Mononuclear cell (primary cell): ENCODE data around the gene PEX10. TPM values are rescaled to one million over a fixed set of nuclear protein-coding genes. Genes with fewer than 3 reads are reported as not detected.
"Not testable (repeated sequence)": the region's sequence is repeated elsewhere in the genome, so short reads cannot be mapped to it uniquely, and the experiment has no call there.

Experiments used
- H3K27me3 ChIP-seq: 2 replicates; pipeline ENCODE4 v1.6.0; 2011; ENCODE audit warnings: low read length, control low read depth; ENCODE audit not compliant: insufficient read depth
- H3K4me1 ChIP-seq: 2 replicates; pipeline ENCODE4 v1.5.1; 2011; ENCODE audit warnings: mild to moderate bottlenecking, low read length, control low read depth; ENCODE audit not compliant: insufficient read depth
- H3K4me3 ChIP-seq: 2 replicates; pipeline ENCODE4 v1.5.1; 2011; ENCODE audit warnings: mild to moderate bottlenecking, low read length, moderate library complexity
- H3K9me3 ChIP-seq: 2 replicates; pipeline ENCODE4 v1.5.1; 2011; ENCODE audit warnings: low read depth, mild to moderate bottlenecking, control low read depth, low read length
- total RNA-seq: library from RNA; depleted of rRNA; stranded (reverse); fragments of >200 nt; gene quantifications from one replicate; pipeline ENCODE4 v1.2.3, GENCODE V29; 2012

PEX10 gene
- 7.5 TPM for total RNA-seq

DNA sequence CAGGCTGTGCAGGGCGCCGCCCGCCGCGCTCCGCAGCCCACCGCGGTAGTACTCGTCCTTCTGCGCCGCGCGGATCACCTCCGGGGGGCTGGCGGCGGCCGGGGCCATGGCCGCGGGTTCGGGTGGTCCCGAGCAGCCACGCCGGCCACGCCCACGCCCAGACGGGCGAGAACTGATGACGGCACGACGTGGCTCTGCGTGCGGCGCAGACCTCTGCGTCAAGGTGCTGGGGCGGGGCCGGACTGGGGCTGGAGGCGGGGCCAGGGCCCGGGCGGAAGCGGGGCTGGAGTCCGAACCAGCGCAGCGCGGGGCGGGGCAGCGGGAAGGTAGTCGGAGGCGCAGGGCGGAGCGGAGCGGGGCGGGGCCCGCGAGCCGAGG is at the start of gene PEX10:
TSS of gene PEX10 (minus strand) at position 170 of the 378 bp plus-strand sequence. CDS start at position 108, 62 bp downstream.
- no peaks in the 10 kb centered on the region for H3K27me3 ChIP-seq
- H3K9me3 ChIP-seq: no peaks in the 10 kb centered on the region
- peaks cover 51% of the 10 kb centered on the region for H3K4me1 ChIP-seq
- peak within 1 kb of the TSS; percentile 76 for H3K4me3 ChIP-seq

DNA sequence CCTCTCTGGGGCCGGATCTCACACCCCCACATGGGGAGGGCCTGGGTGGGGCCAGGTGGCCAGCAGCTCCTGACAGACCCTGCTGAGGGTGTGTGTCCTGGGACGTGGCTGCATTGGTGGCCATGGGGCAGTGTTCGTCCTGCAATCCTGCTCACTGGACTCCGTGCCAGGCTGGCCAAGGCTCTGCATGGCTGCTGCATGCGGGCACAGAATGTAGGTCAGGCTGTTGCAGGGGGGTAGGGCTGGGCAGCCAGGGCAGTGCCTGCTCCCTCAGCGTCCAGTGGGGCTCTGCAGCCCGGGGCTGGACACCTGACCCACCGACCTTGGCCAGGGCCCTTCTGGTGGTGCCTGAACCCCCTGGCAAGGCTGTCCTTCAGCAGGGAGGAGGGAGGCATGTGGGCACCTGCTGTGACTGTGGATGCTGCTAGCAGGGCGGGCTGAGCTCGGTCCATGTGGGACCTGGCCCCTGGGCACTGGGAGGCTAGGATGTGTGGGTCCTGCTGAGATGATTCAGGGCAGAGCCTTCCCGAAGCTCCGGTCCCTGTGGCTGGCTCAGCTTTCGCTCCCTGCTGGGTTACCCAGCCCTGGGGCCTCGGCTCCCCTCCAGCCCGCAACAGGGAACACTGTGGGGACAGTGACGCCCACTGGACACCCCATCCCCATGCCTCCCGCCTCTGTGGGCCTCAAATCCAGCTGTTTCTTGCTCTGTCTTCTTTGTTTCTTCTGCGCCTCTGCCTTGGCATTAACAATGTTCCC is 48.8 kb upstream of the PEX10 start:
- Histone ChIP-seq H3K27me3 (no peaks in the 10 kb centered on the region), H3K4me1 (no peaks in the 10 kb centered on the region), H3K4me3 (no peak overlapping the region), H3K9me3 (no peaks in the 10 kb centered on the region)

DNA sequence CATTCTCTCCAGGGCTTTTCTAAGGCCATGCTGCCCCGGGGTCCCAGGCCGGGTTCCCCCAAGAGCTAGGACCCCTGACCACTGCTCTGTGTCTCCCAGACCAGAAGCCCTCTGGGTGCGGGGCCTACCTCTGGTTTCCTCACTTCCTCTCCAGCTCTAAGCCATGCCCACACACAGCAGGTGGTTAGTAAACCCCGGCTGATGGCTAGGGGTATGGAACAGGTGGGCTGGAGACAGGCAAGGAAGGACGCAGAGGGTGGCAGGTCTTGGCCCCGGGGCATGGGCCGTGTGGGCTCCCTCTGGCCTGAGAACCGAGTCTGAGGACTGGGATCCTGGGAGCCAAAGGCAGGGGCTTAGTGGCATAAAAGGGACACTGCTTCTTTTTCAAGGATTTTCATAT is 47.8 kb upstream of the PEX10 start:
- no peaks in the 10 kb centered on the region for H3K9me3 ChIP-seq
- no peaks in the 10 kb centered on the region for H3K27me3 ChIP-seq
- no peak overlapping the region for H3K4me3 ChIP-seq
- H3K4me1 ChIP-seq: no peaks in the 10 kb centered on the region

DNA sequence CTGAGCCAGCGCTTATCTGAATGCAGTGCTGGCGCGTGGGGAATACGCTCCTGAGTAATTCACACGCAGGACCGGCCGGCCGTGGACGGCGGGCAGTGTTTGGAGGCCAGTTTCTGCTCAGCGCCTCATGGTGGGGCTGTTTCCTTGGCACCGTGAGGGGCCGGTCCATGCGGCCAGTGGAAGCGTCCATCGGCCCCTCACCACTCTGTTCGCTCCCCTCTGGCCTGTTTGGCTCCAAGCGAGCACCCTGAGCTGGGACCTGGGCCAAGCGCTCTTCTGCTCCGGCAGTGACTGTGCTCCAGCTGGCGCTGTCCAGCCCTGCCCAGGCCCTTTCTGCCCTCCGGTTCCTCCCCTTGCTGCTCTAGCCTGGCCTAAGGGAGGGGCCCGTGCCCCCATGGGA is 47.4 kb upstream of the PEX10 start:
- no peak overlapping the region for H3K4me3 ChIP-seq
- H3K9me3 ChIP-seq: no peaks in the 10 kb centered on the region
- no peaks in the 10 kb centered on the region for H3K27me3 ChIP-seq
- H3K4me1 ChIP-seq: no peaks in the 10 kb centered on the region

DNA sequence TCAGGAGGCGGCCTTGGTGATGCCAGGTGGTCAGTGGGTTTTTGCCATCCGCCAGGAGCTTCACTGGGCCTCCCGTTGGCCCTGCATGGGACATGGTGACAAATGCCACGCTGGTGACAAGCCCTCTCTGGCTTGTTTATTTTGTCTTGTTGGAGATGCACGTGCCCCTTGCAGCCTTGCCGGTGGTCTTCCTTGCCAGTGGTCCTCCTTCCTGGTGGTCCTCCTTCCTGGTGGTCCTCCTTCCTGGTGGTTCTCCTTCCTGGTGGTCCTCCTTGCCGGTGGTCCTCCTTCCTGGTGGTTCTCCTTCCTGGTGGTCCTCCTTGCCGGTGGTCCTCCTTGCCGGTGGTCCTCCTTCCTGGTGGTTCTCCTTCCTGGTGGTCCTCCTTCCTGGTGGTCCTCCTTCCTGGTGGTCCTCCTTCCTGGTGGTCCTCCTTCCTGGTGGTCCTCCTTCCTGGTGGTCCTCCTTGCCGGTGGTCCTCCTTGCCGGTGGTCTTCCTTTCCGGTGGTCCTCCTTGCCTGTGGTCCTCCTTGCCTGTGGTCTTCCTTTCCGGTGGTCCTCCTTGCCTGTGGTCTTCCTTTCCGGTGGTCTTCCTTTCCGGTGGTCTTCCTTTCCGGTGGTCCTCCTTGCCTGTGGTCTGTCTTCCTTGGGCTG is 46.9 kb upstream of the PEX10 start:
- not testable (repeated sequence) for H3K4me3 ChIP-seq, H3K27me3 ChIP-seq, H3K9me3 ChIP-seq, H3K4me1 ChIP-seq

DNA sequence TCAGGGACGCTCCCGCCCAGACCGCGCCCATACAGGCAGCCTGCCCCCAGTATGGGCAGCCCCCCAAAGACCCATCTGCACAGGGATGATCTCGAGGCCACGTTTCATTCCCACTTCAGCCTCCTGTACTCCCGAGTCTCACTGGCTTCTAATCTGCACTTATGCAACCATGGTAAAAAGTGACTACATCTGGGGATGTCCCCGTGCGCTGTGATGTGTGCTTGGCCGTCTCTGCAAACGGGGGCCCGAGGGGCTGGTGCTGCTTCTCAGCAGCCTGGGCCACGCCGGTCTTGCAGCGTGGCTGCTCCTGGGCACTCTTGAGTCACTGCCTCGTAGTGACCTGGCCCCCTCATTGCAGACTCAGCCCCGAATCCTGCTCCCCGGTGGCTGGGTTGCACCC is 46.3 kb upstream of the PEX10 start:
- Histone ChIP-seq H3K27me3 (no peaks in the 10 kb centered on the region), H3K4me3 (no peak overlapping the region), H3K4me1 (no peaks in the 10 kb centered on the region), H3K9me3 (no peaks in the 10 kb centered on the region)

DNA sequence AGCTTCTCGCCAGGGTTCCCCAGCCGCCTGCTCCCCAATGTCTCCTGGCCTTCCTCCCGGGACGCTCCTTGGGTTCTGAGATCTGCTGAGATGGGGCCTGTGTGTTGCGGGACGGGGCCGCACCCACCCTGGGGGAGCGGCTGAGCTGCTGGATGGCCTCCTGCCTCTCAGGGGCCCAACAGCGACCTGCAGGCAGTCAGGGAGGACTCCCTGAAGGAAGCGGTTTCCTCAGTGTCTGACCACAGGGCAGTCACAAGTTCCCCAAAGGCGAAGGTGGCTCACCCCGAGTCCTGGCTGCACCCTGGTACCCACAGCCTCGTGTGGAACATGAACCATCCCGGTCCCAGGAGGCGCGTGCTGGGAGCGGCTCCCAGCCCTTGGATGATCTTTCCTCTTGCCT is 45.1 kb upstream of the PEX10 start:
- Histone ChIP-seq H3K4me1 (no peaks in the 10 kb centered on the region), H3K4me3 (no peak overlapping the region), H3K27me3 (no peaks in the 10 kb centered on the region), H3K9me3 (no peaks in the 10 kb centered on the region)

DNA sequence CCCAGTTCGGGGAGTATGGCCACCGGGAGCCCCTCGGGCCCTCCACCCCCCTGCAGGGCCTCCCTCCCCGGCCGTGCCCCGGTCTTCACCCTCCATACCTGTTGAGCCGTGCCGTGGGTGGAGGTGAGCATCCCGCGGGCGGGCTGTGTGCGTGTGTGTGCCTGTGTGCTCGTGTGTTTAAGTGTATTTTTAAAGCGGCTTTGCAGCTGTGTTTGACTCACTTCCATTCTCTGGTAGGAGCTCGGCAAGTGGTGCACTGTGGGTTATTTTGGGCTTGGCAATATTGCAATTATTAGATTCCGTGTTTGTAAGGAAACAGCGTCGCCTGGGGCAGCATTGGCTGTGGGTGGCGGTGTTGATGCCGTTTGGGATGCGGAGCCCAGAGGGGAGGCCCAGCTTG is 43.4 kb upstream of the PEX10 start:
- Histone ChIP-seq H3K9me3 (no peaks in the 10 kb centered on the region), H3K4me3 (no peak overlapping the region), H3K4me1 (no peaks in the 10 kb centered on the region), H3K27me3 (no peaks in the 10 kb centered on the region)

DNA sequence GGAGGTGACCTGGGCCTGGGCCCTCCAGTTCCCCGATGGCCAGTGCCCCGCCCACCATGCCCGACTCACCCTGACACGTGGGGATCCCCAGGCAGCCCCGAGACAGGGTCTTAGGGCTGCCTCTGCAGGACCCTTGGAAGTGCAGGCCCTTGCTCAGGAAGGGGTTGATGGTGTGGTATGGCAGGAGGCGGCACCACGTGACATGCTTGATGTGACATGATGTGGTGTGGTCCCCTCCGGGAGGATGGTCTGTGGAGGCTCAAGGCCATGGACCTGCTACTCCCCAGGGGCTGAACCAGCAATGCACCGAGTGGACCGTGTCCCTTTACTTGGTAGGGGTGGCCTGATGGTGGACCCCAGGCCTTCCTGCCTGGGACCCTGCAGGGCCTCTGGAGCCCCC is 41.9 kb upstream of the PEX10 start:
- H3K4me1 ChIP-seq: no peaks in the 10 kb centered on the region
- H3K9me3 ChIP-seq: no peaks in the 10 kb centered on the region
- no peaks in the 10 kb centered on the region for H3K27me3 ChIP-seq
- H3K4me3 ChIP-seq: no peak overlapping the region

DNA sequence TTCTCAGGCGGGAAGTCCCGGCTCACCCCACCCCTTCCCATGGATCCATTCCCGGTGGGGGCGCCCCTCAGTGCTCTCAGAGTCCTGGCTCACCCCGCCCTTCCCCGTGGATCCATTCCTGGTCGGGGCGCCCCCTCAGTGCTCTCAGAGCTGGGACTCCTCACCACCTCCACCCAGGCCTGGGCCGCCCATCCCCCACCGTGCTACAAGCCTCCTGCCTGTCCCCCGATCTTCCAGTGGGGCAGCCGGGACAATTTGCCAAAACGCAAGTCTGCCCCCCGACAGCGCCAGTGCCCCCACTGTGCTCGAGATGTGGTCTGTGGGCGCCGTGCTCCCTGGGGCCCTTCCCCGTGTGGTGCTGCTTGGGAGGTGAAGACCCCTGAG is 40.6 kb upstream of the PEX10 start:
- Histone ChIP-seq H3K4me3 (no peak overlapping the region), H3K27me3 (no peaks in the 10 kb centered on the region), H3K9me3 (no peaks in the 10 kb centered on the region), H3K4me1 (no peaks in the 10 kb centered on the region)

DNA sequence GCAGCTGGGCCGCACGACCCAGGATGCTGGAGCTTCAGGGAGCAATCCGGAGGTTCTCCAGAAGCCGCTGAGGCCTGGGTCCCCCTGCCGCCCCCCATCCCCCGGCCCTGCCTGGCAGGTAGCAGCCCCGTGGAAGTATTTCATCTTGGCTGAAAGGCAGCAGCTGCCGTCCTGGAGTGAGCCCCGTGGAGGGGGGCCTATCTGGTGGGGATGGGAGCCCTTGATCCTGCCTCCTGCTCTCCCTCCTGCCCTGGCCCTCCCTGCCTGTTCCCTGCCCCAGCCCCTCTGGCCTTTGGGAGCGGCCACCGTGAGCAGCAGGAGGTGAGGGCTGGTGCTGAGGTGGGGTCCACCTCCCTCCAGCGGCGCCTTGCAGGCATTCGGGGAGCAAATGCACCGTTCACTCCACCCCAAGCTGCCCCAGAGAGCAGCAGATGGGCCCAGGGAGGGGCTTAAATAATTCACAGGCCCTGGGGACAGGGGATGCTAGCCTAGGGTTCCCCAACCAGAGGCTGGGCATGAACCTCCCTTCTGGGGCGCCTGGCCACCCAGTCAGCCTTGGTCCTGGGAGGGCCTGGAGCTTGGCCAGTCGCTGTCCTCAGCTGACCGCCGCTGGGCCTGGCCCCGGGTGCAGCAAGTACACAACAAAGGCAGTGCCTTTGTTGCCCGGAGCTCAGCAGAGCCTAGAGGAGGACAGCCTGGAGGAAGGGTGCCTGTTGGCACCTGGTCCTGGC is 40.0 kb upstream of the PEX10 start:
- no peaks in the 10 kb centered on the region for H3K4me1 ChIP-seq
- H3K27me3 ChIP-seq: no peaks in the 10 kb centered on the region
- no peak overlapping the region for H3K4me3 ChIP-seq
- H3K9me3 ChIP-seq: no peaks in the 10 kb centered on the region

DNA sequence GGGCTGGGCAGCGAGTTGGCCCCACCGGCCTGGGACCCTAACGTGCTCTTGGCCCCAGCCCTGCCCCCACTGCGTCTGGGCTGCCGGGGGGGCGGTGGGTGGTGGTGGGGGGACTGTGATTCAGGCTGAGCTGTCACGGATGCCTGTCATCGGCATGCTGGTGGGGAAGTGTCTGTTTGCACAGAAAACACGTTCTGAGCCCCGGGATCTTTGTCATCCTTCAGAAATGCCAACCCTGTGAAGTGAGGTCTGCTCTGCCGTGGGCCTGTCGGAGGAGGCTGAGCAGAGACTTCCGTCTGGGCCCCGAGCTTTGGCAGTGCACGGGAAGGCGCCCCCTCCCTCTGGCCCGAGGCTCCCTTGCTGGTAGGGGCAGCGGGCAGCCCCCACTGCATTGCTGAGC is 39.4 kb upstream of the PEX10 start:
- Histone ChIP-seq H3K4me3 (no peak overlapping the region), H3K4me1 (no peaks in the 10 kb centered on the region), H3K27me3 (no peaks in the 10 kb centered on the region), H3K9me3 (no peaks in the 10 kb centered on the region)

DNA sequence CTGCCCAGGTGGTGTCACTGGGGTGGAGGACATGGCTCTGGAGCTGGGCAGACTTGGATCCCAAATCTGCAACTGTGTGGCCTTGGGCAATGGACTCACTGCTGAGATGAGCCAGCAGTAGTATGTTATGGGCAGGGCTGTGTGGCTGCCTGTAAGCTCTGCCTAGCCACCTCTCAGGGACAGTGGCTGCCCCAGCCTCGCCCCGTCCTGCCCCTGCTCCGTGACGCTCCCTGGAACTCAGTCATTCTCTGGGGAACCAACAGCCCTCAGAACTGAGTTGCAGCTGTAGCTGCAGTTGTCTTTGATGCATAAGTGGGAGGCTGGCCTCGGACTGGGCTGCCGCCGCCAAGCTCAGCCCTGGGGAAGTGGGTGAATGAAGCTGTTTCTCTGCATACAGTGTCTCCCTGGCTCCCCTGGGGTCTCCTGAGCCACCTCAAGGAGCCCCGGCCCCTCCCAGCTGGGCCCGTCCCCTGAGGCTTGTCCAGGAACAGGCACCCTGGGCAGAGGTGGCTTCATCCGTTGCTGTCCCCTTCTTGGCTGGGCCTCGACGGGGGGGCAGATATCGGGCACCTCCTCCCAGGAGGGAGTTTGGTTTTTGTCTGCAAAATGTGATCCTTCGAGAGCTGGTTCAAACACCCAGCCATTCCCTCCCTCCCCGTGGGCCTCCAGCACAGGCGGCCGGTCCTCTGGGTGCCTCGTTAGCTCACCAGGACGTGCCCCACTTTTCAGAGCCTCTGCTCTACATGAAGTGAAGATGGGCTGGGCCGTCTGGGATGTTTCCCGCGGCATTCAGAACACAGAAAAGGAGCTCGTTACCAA is 37.5 kb upstream of the PEX10 start:
- Histone ChIP-seq H3K27me3 (no peaks in the 10 kb centered on the region), H3K4me1 (no peaks in the 10 kb centered on the region), H3K4me3 (no peak overlapping the region), H3K9me3 (no peaks in the 10 kb centered on the region)

DNA sequence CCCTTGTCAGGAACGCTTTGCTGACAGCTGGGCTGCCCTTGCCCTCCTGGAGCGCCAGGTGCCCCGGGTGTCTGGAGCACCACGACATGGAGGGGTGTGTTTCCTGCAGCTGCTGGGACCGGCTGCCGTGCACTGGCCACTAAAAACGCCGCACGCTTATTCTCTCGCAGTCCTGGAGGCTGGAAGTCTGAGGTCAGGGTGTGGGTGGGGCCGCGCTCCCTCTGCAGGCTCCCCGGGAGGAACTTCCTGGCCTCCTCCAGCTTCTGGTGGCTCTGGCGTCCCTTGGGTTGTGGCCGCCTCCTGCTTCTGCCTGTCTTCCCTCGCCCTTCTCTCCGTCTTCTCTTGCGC is 35.7 kb upstream of the PEX10 start:
- Histone ChIP-seq H3K9me3 (no peaks in the 10 kb centered on the region), H3K27me3 (peaks cover 4% of the 10 kb centered on the region), H3K4me1 (no peaks in the 10 kb centered on the region), H3K4me3 (no peak overlapping the region)
